ENCODE measurements around the gene KAZN.

The KAZN gene

DNA sequence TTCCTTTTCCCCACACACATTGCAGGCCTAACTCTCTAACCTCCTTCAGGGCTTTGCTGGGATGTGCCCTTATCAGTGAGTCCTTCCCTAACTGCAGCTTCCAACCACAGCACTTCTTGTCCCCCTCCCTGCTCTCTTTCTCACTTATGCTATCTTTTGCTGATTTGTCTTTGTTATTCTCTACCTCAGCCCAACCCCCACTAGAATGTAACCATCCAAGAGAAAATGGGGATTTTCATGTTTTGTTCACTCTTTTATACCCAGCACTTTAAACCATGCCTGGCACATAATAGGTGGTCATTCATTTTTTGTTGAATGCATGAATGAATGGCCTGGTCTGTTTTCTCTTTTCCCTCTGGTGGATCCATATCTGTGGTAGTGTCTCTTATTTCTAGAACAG is 243.5 kb downstream of the KAZN start:
- Histone ChIP-seq H3K4me3 (ENCODE audit: low read length, poor library complexity, severe bottlenecking) (no peak overlapping the region), H2AFZ (ENCODE audit: low read length) (no peak overlapping the region), H3K36me3 (ENCODE audit: insufficient read depth, low read length) (no peaks in the 10 kb centered on the region), H3K79me2 (ENCODE audit: insufficient read depth, low read length) (no peaks in the 10 kb centered on the region), H3K9me2 (replicated peaks; ENCODE audit: low read depth, low read length) (no peaks in the 10 kb centered on the region), H3K27me3 (ENCODE audit: insufficient read depth, low read length, poor library complexity, severe bottlenecking) (no peaks in the 10 kb centered on the region), H3F3A (ENCODE audit: low read depth) (no peaks in the 10 kb centered on the region), H3K4me2 (ENCODE audit: low read depth, low read length, poor library complexity, severe bottlenecking) (no peak overlapping the region), H3K9ac (ENCODE audit: low read depth, low read length, poor library complexity, severe bottlenecking) (no peak overlapping the region), H3K4me1 (ENCODE audit: insufficient read depth, low read length, poor library complexity, severe bottlenecking) (no peaks in the 10 kb centered on the region), H4K20me1 (ENCODE audit: insufficient read depth, low read length, poor library complexity, severe bottlenecking) (no peaks in the 10 kb centered on the region), H3K9me3 (ENCODE audit: insufficient read depth, low read depth, low read length) (peaks cover 11% of the 10 kb centered on the region; the same call in 1 of the 2 replicates)
- TF ChIP-seq, protein P1, sequence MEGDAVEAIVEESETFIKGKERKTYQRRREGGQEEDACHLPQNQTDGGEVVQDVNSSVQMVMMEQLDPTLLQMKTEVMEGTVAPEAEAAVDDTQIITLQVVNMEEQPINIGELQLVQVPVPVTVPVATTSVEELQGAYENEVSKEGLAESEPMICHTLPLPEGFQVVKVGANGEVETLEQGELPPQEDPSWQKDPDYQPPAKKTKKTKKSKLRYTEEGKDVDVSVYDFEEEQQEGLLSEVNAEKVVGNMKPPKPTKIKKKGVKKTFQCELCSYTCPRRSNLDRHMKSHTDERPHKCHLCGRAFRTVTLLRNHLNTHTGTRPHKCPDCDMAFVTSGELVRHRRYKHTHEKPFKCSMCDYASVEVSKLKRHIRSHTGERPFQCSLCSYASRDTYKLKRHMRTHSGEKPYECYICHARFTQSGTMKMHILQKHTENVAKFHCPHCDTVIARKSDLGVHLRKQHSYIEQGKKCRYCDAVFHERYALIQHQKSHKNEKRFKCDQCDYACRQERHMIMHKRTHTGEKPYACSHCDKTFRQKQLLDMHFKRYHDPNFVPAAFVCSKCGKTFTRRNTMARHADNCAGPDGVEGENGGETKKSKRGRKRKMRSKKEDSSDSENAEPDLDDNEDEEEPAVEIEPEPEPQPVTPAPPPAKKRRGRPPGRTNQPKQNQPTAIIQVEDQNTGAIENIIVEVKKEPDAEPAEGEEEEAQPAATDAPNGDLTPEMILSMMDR (conservative IDR thresholded peaks at IDR 0.05; ENCODE audit: low read length): no peak
- TF ChIP-seq EZH2phosphoT487 (IDR thresholded peaks at IDR 0.05; ENCODE audit: borderline replicate concordance): no peak

DNA sequence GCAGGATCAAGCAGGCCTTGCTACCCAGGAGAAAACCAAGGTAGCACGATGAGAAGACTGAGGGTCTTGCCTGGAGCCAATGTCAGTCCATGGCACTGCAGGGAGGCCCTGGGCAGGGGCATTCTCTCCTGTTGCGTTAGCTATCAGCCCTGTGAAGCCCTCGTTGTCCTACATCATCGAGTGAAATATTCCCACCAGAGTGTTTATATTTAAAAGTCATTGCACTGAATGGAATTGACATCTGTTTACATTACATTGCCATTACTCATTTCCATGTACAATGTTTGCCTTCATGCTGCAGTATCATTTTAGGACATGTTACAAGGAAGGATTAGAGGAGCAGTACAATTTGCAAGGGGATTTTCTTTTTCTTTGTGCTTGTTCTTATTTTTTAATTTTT is 243.9 kb downstream of the KAZN start:
- Histone ChIP-seq H3K4me3 (ENCODE audit: low read length, poor library complexity, severe bottlenecking) (no peak overlapping the region), H3K36me3 (ENCODE audit: insufficient read depth, low read length) (no peaks in the 10 kb centered on the region), H4K20me1 (ENCODE audit: insufficient read depth, low read length, poor library complexity, severe bottlenecking) (no peaks in the 10 kb centered on the region), H3K4me1 (ENCODE audit: insufficient read depth, low read length, poor library complexity, severe bottlenecking) (no peaks in the 10 kb centered on the region), H3K79me2 (ENCODE audit: insufficient read depth, low read length) (no peaks in the 10 kb centered on the region), H3K4me2 (ENCODE audit: low read depth, low read length, poor library complexity, severe bottlenecking) (no peak overlapping the region), H3K27me3 (ENCODE audit: insufficient read depth, low read length, poor library complexity, severe bottlenecking) (no peaks in the 10 kb centered on the region), H3K9me2 (replicated peaks; ENCODE audit: low read depth, low read length) (no peaks in the 10 kb centered on the region), H3K9ac (ENCODE audit: low read depth, low read length, poor library complexity, severe bottlenecking) (no peak overlapping the region), H3K9me3 (ENCODE audit: insufficient read depth, low read depth, low read length) (peaks cover 11% of the 10 kb centered on the region; the same call in 1 of the 2 replicates), H3F3A (ENCODE audit: low read depth) (no peaks in the 10 kb centered on the region), H2AFZ (ENCODE audit: low read length) (no peak overlapping the region)
- TF ChIP-seq, protein P1 (conservative IDR thresholded peaks at IDR 0.05; ENCODE audit: low read length): no peak
- no peak for TF ChIP-seq EZH2phosphoT487 (IDR thresholded peaks at IDR 0.05; ENCODE audit: borderline replicate concordance)

DNA sequence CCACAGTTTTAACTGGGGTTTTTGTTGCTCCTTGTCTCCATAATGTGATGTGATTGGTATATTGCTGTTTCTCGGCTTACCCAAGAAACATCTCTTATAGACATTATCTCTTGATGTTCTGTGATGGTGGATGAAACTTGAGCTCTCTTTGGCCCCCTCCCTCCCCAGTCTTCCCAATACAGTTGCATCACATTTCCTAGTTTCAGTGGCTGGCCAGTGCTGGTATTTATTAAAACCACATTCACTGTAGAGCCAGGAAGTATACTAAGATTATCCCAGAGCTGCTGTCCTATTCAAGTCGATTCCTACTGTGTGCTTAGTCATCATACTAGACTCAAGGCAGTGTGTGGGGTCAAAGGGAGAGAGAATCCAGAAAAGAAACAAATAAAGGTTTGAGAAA is 244.4 kb downstream of the KAZN start:
- H3K4me1 ChIP-seq (ENCODE audit: insufficient read depth, low read length, poor library complexity, severe bottlenecking): no peaks in the 10 kb centered on the region
- no peak overlapping the region for H3K4me2 ChIP-seq (ENCODE audit: low read depth, low read length, poor library complexity, severe bottlenecking)
- H3F3A ChIP-seq (ENCODE audit: low read depth): no peaks in the 10 kb centered on the region
- no peaks in the 10 kb centered on the region for H3K27me3 ChIP-seq (ENCODE audit: insufficient read depth, low read length, poor library complexity, severe bottlenecking)
- no peaks in the 10 kb centered on the region for H4K20me1 ChIP-seq (ENCODE audit: insufficient read depth, low read length, poor library complexity, severe bottlenecking)
- no peaks in the 10 kb centered on the region for H3K79me2 ChIP-seq (ENCODE audit: insufficient read depth, low read length)
- no peaks in the 10 kb centered on the region for H3K36me3 ChIP-seq (ENCODE audit: insufficient read depth, low read length)
- TF ChIP-seq EZH2phosphoT487 (IDR thresholded peaks at IDR 0.05; ENCODE audit: borderline replicate concordance): no peak
- TF ChIP-seq, protein P1 (conservative IDR thresholded peaks at IDR 0.05; ENCODE audit: low read length): no peak
- peaks cover 11% of the 10 kb centered on the region; the same call in 1 of the 2 replicates for H3K9me3 ChIP-seq (ENCODE audit: insufficient read depth, low read depth, low read length)
- H3K4me3 ChIP-seq (ENCODE audit: low read length, poor library complexity, severe bottlenecking): no peak overlapping the region
- H3K9ac ChIP-seq (ENCODE audit: low read depth, low read length, poor library complexity, severe bottlenecking): no peak overlapping the region
- no peaks in the 10 kb centered on the region for H3K9me2 ChIP-seq (replicated peaks; ENCODE audit: low read depth, low read length)
- no peak overlapping the region for H2AFZ ChIP-seq (ENCODE audit: low read length)
